Lower leg skin (tissue), 3 donors: Measurements from ENCODE around the gene GPNMB.
"Not testable (repeated sequence)": the region's sequence is repeated elsewhere in the genome, so short reads cannot be mapped to it uniquely, and the experiment has no call there.

Experiments
- CTCF ChIP-seq, 3 donors: fragments of 450-650 bp; IDR thresholded peaks; one replicate each; pipeline ENCODE4 v1.5.1; 2016; ENCODE audit warnings: antibody characterized with exemption in 3 of 3, mild to moderate bottlenecking in 3 of 3, moderate library complexity in 2 of 3
- POLR2A ChIP-seq, 2 donors: fragments of 450-650 bp; IDR thresholded peaks; one replicate each; pipeline ENCODE4 v1.6.1; 2016 to 2017; ENCODE audit warnings: antibody characterized with exemption in 2 of 2, mild to moderate bottlenecking in 1 of 2, moderate library complexity in 1 of 2

- TF ChIP-seq CTCF, POLR2A (IDR thresholded peaks at IDR 0.05): not testable (repeated sequence)
These were observed 22.2 kb upstream of the GPNMB start for GRCh38 chr7:23224364-23224763.
